Anterior cingulate cortex (tissue), 58 donors: ENCODE results near the gene C1QTNF9.
"Not testable (repeated sequence)": the region's sequence is repeated elsewhere in the genome, so short reads cannot be mapped to it uniquely, and the experiment has no call there.

ENCODE experiments used
- DNase-seq, 58 donors: peaks; one replicate each; lab custom pipeline; 2025; lab: John Stamatoyannopoulos, UW

The C1QTNF9 gene

GRCh38 chr13:24359252-24359651, 49.9 kb downstream of the C1QTNF9 start:
- DNase-seq = not testable (repeated sequence)

GRCh38 chr13:24360106-24360505, 50.7 kb downstream of the C1QTNF9 start:
- no peak for DNase-seq

GRCh38 chr13:24361113-24361512, 51.7 kb downstream of the C1QTNF9 start:
- no peak for DNase-seq

- no peak for DNase-seq
Measured at GRCh38 chr13:24361852-24362366, 52.5 kb downstream of the C1QTNF9 start.

GRCh38 chr13:24362435-24362952, 53.1 kb downstream of the C1QTNF9 start:
- DNase-seq = no peak

- no peak for DNase-seq
Measured at GRCh38 chr13:24365191-24365590, 55.8 kb downstream of the C1QTNF9 start.

- DNase-seq = not testable (repeated sequence)
Measured at GRCh38 chr13:24366315-24366714, 56.9 kb downstream of the C1QTNF9 start.

GRCh38 chr13:24371273-24371672, 61.9 kb downstream of the C1QTNF9 start:
- DNase-seq = not testable (repeated sequence)
